ENCODE results near the gene METTL21A. TPM values are rescaled to one million over a fixed set of nuclear protein-coding genes. Genes with fewer than 3 reads are reported as not detected.

Gene METTL21A
- polyA plus RNA-seq, 1 donor from 2014 or later, result 40.8 TPM

DNA sequence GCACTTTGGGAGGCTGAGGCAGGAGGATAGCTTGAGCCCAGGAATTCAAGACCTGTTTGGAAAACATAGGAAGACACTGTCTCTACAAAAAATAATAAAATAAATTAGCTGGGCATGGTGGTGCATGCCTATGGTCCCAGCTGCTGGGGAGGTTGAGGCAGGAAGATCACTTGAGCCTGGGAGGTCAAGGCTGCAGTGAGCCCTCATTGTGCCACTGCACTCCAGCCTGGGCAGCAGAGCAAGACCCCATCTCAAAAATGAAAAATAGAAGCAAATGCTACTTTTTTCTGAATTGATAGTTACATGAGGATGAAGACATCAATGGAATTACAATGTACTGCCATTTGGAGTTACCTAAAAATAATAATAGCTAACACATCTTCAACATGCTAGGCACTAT, 31.9 kb downstream of the METTL21A start:
- Histone ChIP-seq H3K27me3 (ENCODE audit: insufficient read depth, low read depth, low read length) (no peaks in the 10 kb centered on the region), H3K9me2 (ENCODE audit: insufficient read depth, low read length) (no peaks in the 10 kb centered on the region), H3K9ac (ENCODE audit: low read length) (no peak overlapping the region), H4K20me1 (ENCODE audit: insufficient read depth) (no peaks in the 10 kb centered on the region), H2AFZ (ENCODE audit: low read depth, low read length) (no peak overlapping the region), H3F3A (ENCODE audit: insufficient read depth, low read length, poor library complexity, severe bottlenecking) (no peaks in the 10 kb centered on the region), H3K4me2 (ENCODE audit: low read length) (no peak overlapping the region), H3K27ac (ENCODE audit: low read length) (no peak overlapping the region), H3K36me3 (ENCODE audit: insufficient read depth, low read length) (no peaks in the 10 kb centered on the region), H3K4me3 (ENCODE audit: low read length) (no peak overlapping the region), H3K79me2 (replicated peaks; ENCODE audit: insufficient read depth, low read length) (peaks cover 3% of the 10 kb centered on the region), H3K9me3 (ENCODE audit: low read length) (peaks cover 3% of the 10 kb centered on the region)
- TF ChIP-seq, protein P1, sequence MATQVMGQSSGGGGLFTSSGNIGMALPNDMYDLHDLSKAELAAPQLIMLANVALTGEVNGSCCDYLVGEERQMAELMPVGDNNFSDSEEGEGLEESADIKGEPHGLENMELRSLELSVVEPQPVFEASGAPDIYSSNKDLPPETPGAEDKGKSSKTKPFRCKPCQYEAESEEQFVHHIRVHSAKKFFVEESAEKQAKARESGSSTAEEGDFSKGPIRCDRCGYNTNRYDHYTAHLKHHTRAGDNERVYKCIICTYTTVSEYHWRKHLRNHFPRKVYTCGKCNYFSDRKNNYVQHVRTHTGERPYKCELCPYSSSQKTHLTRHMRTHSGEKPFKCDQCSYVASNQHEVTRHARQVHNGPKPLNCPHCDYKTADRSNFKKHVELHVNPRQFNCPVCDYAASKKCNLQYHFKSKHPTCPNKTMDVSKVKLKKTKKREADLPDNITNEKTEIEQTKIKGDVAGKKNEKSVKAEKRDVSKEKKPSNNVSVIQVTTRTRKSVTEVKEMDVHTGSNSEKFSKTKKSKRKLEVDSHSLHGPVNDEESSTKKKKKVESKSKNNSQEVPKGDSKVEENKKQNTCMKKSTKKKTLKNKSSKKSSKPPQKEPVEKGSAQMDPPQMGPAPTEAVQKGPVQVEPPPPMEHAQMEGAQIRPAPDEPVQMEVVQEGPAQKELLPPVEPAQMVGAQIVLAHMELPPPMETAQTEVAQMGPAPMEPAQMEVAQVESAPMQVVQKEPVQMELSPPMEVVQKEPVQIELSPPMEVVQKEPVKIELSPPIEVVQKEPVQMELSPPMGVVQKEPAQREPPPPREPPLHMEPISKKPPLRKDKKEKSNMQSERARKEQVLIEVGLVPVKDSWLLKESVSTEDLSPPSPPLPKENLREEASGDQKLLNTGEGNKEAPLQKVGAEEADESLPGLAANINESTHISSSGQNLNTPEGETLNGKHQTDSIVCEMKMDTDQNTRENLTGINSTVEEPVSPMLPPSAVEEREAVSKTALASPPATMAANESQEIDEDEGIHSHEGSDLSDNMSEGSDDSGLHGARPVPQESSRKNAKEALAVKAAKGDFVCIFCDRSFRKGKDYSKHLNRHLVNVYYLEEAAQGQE (IDR thresholded peaks at IDR 0.05; ENCODE audit: borderline replicate concordance), result no peak
- TF ChIP-seq TAF1 (IDR thresholded peaks at IDR 0.05; ENCODE audit: low read depth) (no peak), RAD21 (conservative IDR thresholded peaks at IDR 0.05) (no peak), SMC3 (conservative IDR thresholded peaks at IDR 0.05; ENCODE audit: poor library complexity) (no peak), EP300 (conservative IDR thresholded peaks at IDR 0.05; ENCODE audit: poor library complexity, severe bottlenecking) (no peak)
- TF ChIP-seq, protein P2, sequence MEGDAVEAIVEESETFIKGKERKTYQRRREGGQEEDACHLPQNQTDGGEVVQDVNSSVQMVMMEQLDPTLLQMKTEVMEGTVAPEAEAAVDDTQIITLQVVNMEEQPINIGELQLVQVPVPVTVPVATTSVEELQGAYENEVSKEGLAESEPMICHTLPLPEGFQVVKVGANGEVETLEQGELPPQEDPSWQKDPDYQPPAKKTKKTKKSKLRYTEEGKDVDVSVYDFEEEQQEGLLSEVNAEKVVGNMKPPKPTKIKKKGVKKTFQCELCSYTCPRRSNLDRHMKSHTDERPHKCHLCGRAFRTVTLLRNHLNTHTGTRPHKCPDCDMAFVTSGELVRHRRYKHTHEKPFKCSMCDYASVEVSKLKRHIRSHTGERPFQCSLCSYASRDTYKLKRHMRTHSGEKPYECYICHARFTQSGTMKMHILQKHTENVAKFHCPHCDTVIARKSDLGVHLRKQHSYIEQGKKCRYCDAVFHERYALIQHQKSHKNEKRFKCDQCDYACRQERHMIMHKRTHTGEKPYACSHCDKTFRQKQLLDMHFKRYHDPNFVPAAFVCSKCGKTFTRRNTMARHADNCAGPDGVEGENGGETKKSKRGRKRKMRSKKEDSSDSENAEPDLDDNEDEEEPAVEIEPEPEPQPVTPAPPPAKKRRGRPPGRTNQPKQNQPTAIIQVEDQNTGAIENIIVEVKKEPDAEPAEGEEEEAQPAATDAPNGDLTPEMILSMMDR (IDR thresholded peaks at IDR 0.05; ENCODE audit: poor library complexity, severe bottlenecking), result no peak

DNA sequence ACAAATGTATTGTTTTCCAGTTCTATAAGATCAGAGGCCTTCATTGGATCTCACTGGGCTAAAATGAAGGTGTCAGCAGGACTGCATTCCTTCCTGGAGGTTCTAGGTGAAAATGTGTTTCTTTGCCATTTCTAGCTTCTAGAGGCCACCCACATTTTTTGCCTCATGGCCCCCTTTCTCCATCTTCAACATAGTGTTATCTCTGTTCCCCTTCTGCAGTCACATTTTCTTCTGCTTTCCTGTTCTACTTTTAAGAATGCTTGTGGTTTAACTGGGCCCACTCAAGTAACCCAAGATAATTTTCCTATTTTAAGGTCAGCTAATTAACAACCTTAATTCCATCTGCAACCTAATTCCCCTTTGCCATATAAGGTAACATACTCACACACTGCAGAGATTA, 36.1 kb downstream of the METTL21A start:
- no peak for TF ChIP-seq POLR2AphosphoS5 (IDR thresholded peaks at IDR 0.05)
- no peak for TF ChIP-seq SMC3 (conservative IDR thresholded peaks at IDR 0.05; ENCODE audit: poor library complexity)
- no peak for TF ChIP-seq EP300 (conservative IDR thresholded peaks at IDR 0.05; ENCODE audit: poor library complexity, severe bottlenecking)
- no peak for TF ChIP-seq MXI1 (conservative IDR thresholded peaks at IDR 0.05; ENCODE audit: poor library complexity, severe bottlenecking)
- TF ChIP-seq, protein P1 (IDR thresholded peaks at IDR 0.05; ENCODE audit: borderline replicate concordance), result no peak
- TF ChIP-seq EZH2 (IDR thresholded peaks at IDR 0.05; ENCODE audit: borderline replicate concordance, insufficient read depth, low read length, poor library complexity, severe bottlenecking), result no peak
- no peak for TF ChIP-seq RAD21 (conservative IDR thresholded peaks at IDR 0.05)
- H3K36me3 ChIP-seq (ENCODE audit: insufficient read depth, low read length), result peaks cover 12% of the 10 kb centered on the region
- no peaks in the 10 kb centered on the region for H3K79me2 ChIP-seq (replicated peaks; ENCODE audit: insufficient read depth, low read length)

More for the DNA sequence above, 36.1 kb downstream of the METTL21A start:
- Histone ChIP-seq H3K9me2 (ENCODE audit: insufficient read depth, low read length) (no peaks in the 10 kb centered on the region), H3K9ac (ENCODE audit: low read length) (no peak overlapping the region), H3K4me3 (ENCODE audit: low read length) (no peak overlapping the region), H3F3A (ENCODE audit: insufficient read depth, low read length, poor library complexity, severe bottlenecking) (no peaks in the 10 kb centered on the region), H4K20me1 (ENCODE audit: insufficient read depth) (no peaks in the 10 kb centered on the region), H3K9me3 (ENCODE audit: low read length) (peaks cover 3% of the 10 kb centered on the region), H3K27me3 (ENCODE audit: insufficient read depth, low read depth, low read length) (no peaks in the 10 kb centered on the region), H3K27ac (ENCODE audit: low read length) (no peak overlapping the region), H2AFZ (ENCODE audit: low read depth, low read length) (no peak overlapping the region), H3K4me2 (ENCODE audit: low read length) (no peak overlapping the region)

Measured in neural cell (in vitro differentiated cells).